HepG2 (cell line): Measurements from ENCODE around the gene TMEM107. TPM values are rescaled to one million over a fixed set of nuclear protein-coding genes. Genes with fewer than 3 reads are reported as not detected.

ENCODE experiments used
- ASH2L ChIP-seq: fragments of 300-600, 200-600 bp; sonication (generic); IDR thresholded peaks from 2 replicates; pipeline ENCODE4 v1.7.0; 2017; ENCODE audit warnings: low read depth, mild to moderate bottlenecking, moderate library complexity, mixed read lengths, low read length; ENCODE audit not compliant: insufficient read length
- CBFB ChIP-seq: sonication (generic); formaldehyde crosslinking; IDR thresholded peaks from 2 replicates; pipeline ENCODE4 v1.4.0; 2020; ENCODE audit warnings: missing genetic modification reagents
- CBX1 ChIP-seq: IDR thresholded peaks from one replicate; pipeline ENCODE4 v1.6.1; 2016; ENCODE audit warnings: antibody characterized with exemption, low read depth
- ETV5 ChIP-seq: IDR thresholded peaks from 2 replicates; pipeline ENCODE4 v1.6.1; 2018; ENCODE audit warnings: missing biosample characterization, missing genetic modification reagents, inconsistent platforms, borderline replicate concordance
- GABPB1 ChIP-seq: IDR thresholded peaks from 2 replicates; pipeline ENCODE4 v1.6.1; 2016; ENCODE audit warnings: mild to moderate bottlenecking, missing genetic modification reagents, moderate library complexity, missing compliant biosample characterization
- GATA4 ChIP-seq: sonication (generic); IDR thresholded peaks from 2 replicates; pipeline ENCODE4 v1.6.1; 2016; ENCODE audit warnings: antibody characterized with exemption, low read depth, borderline replicate concordance
- RBM22 ChIP-seq: fragments of 200-400 bp; formaldehyde crosslinking; optimal IDR thresholded peaks from 2 replicates; pipeline ENCODE3; 2017; ENCODE audit warnings: mild to moderate bottlenecking, low read length, moderate library complexity
- TBX2 ChIP-seq: sonication (generic); formaldehyde crosslinking; IDR thresholded peaks from 2 replicates; pipeline ENCODE4 v1.5.0; 2020; ENCODE audit warnings: missing genetic modification reagents, mild to moderate bottlenecking, borderline replicate concordance
- ZHX2 ChIP-seq, 2 experiments: sonication (generic) in 1 of 2; formaldehyde crosslinking in 1 of 2; IDR thresholded peaks; 2 replicates each; pipeline versions ENCODE4 v1.6.1 to v1.9.0; 2014 to 2022; ENCODE audit warnings: antibody characterized with exemption in 1 of 2, borderline replicate concordance in 1 of 2, inconsistent platforms in 1 of 2, low read depth in 1 of 2, missing genetic modification reagents in 1 of 2
- ZNF556 ChIP-seq: sonication (generic); formaldehyde crosslinking; IDR thresholded peaks from 2 replicates; pipeline ENCODE4 v1.4.0; 2020; ENCODE audit warnings: mild to moderate bottlenecking, missing genetic modification reagents, borderline replicate concordance
- ZNF607 ChIP-seq: sonication (generic); formaldehyde crosslinking; IDR thresholded peaks from 2 replicates; pipeline ENCODE4 v1.5.1; 2020; ENCODE audit warnings: missing genetic modification reagents, mild to moderate bottlenecking, borderline replicate concordance
- ZNF775 ChIP-seq: sonication (generic); formaldehyde crosslinking; IDR thresholded peaks from 2 replicates; pipeline ENCODE4 v1.4.0; 2020; ENCODE audit warnings: missing genetic modification reagents, mild to moderate bottlenecking, moderate library complexity, borderline replicate concordance
- polyA plus RNA-seq, 8 experiments: library from polyadenylated mRNA; depleted of rRNA in 3 of 8; stranded (reverse) in 7 of 8; unstranded in 1 of 8; fragments of >200 nt; fragmentation: Illumina TruSeq in 4 of 8; extraction: Trizol in 4 of 8; gene quantifications; 2 replicates each; pipeline versions ENCODE4 v1.2.1 to v1.2.3, GENCODE V29; 2011 to 2016; ENCODE audit warnings: low read depth in 4 of 8, missing spikeins in 1 of 8, mixed read lengths in 1 of 8; ENCODE audit not compliant: insufficient read depth in 1 of 8
- total RNA-seq, 5 experiments: library from RNA; depleted of rRNA; stranded (reverse); fragments of >200 nt; fragmentation: Illumina TruSeq; extraction: Trizol; gene quantifications; 2 replicates each; pipeline ENCODE4 v1.2.3, GENCODE V29; 2016; ENCODE audit warnings: low read depth in 1 of 5
- TF ChIP-seq, protein P1 (sequence below): sonication (generic); formaldehyde crosslinking; IDR thresholded peaks from 2 replicates; pipeline ENCODE4 v1.4.0; 2020; ENCODE audit warnings: mild to moderate bottlenecking, missing genetic modification reagents

TMEM107 gene
- total and polyA plus RNA-seq, 2 of the 13 experiments (the other 11 are each of a cell fraction or from before 2014, with no cell fraction given), result 7.2 to 15.3 TPM

GRCh38 chr17:8185582-8186445, 9.6 kb upstream of the TMEM107 start (continued):
- TF ChIP-seq ZHX2 (IDR thresholded peaks at IDR 0.05; ENCODE audit: low read depth), result 0 out of 2 replicates have a peak, but pooled peaks have one; percentile 30
- no peak for TF ChIP-seq ZHX2 (CRISPR knock-in tag; IDR thresholded peaks at IDR 0.05; ENCODE audit: borderline replicate concordance)
- TF ChIP-seq ZNF556, result no peak; the same call in 1 of the 2 replicates
- TF ChIP-seq GATA4, result no peak
- no peak for TF ChIP-seq ASH2L
- no peak for TF ChIP-seq RBM22
- no peak for TF ChIP-seq ZNF775
- peak; percentile 95 for TF ChIP-seq CBX1
- TF ChIP-seq CBFB (CRISPR knock-in tag), result peak; percentile 44; the same call in 1 of the 2 replicates
- peak; percentile 16; the same call in 1 of the 2 replicates for TF ChIP-seq ETV5 (CRISPR knock-in tag)
- TF ChIP-seq, protein P1, sequence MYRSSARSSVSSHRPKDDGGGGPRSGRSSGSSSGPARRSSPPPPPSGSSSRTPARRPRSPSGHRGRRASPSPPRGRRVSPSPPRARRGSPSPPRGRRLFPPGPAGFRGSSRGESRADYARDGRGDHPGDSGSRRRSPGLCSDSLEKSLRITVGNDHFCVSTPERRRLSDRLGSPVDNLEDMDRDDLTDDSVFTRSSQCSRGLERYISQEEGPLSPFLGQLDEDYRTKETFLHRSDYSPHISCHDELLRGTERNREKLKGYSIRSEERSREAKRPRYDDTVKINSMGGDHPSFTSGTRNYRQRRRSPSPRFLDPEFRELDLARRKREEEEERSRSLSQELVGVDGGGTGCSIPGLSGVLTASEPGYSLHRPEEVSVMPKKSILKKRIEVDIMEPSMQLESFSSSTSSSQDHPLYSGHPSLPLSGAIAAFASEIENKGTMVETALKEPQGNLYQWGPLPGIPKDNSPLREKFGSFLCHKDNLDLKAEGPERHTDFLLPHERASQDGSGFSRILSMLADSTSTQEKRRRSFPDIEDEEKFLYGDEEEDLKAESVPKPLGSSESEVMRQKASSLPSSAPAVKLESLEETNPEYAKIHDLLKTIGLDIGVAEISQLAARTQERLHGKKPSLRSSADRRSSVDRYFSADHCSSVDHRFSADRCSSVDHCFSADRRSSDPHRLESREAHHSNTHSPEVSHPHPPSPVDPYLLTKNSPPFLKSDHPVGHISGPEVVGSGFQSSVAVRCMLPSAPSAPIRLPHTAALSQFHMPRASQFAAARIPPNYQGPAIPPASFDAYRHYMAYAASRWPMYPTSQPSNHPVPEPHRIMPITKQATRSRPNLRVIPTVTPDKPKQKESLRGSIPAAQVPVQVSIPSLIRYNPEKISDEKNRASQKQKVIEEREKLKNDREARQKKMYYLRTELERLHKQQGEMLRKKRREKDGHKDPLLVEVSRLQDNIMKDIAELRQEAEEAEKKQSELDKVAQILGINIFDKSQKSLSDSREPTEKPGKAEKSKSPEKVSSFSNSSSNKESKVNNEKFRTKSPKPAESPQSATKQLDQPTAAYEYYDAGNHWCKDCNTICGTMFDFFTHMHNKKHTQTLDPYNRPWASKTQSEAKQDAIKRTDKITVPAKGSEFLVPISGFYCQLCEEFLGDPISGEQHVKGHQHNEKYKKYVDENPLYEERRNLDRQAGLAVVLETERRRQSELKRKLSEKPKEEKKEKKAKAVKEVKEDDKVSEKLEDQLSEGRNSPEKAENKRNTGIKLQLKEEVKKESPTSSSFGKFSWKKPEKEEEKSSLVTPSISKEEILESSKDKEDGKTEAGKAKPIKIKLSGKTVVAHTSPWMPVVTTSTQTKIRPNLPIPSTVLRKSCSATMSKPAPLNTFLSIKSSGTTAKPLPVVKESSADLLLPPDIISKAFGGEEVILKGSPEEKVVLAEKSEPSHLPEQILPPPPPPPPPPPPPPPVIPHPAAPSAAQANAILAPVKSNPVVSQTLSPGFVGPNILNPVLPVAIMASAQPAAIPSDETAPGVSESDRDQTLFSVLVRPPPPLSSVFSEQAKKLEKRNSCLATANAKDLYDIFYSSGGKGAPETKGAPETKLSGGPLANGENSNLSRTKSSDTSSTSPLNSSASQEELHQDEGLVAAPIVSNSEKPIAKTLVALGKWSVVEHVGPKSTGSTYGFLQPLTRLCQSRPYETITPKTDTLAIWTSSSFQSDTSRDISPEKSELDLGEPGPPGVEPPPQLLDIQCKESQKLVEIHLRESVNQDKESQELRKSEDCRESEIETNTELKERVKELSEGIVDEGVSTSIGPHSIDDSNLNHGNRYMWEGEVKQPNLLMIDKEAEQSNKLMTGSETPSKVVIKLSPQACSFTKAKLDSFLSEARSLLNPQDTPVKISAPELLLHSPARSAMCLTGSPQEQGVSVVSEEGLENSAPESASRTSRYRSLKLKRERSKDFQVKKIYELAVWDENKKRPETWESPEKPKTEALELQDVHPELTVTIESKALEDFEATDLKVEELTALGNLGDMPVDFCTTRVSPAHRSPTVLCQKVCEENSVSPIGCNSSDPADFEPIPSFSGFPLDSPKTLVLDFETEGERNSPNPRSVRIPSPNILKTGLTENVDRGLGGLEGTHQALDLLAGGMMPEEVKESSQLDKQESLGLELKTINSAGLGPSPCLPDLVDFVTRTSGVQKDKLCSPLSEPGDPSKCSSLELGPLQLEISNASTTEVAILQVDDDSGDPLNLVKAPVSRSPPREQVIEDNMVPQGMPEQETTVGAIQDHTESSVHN (CRISPR knock-in tag), result no peak; the same call in 1 of the 2 replicates
- peak; percentile 46; the same call in 1 of the 2 replicates for TF ChIP-seq ZNF607 (CRISPR knock-in tag)
- TF ChIP-seq GABPB1 (CRISPR knock-in tag), result peak; percentile 15; the same call in 1 of the 2 replicates
- TF ChIP-seq TBX2 (CRISPR knock-in tag), result no peak; the same call in 1 of the 2 replicates
